Activated CD8-positive, alpha-beta memory T cell treated with anti-CD3 and anti-CD28 coated beads, Interleukin-2, amount 10 ng/mL, durations not matched to agents 7 days and 5 days (primary cell): ENCODE results near the gene MBIP. TPM values are rescaled to one million over a fixed set of nuclear protein-coding genes. Genes with fewer than 3 reads are reported as not detected.
"Not testable (repeated sequence)": the region's sequence is repeated elsewhere in the genome, so short reads cannot be mapped to it uniquely, and the experiment has no call there.

ENCODE experiments used
- ATAC-seq: fragments of 150-1000 bp; cut with Tn5 transposase; one replicate; pipeline ENCODE4 v1.10.0; 2021; ENCODE audit warnings: moderate library complexity
- CTCF ChIA-PET: fragments of 350-600 bp; sonication (Branson Sonifier 250); formaldehyde crosslinking; loops from one replicate; lab custom pipeline; 2021; ENCODE audit warnings: antibody characterized with exemption; lab: Charles Lee
- DNase-seq: peaks from one replicate; pipeline ENCODE4 v3.0.0-alpha.2; 2020
- H3K27ac Mint-ChIP-seq: one replicate; pipeline ENCODE4 v1.8.0; 2021; ENCODE audit warnings: mild to moderate bottlenecking, mixed read lengths
- H3K27me3 Mint-ChIP-seq: one replicate; pipeline ENCODE4 v1.8.0; 2021; ENCODE audit warnings: mixed read lengths
- H3K36me3 Mint-ChIP-seq: one replicate; pipeline ENCODE4 v1.8.0; 2021; ENCODE audit warnings: mild to moderate bottlenecking, mixed read lengths
- H3K4me1 Mint-ChIP-seq: one replicate; pipeline ENCODE4 v1.8.0; 2021; ENCODE audit warnings: mixed read lengths
- H3K4me3 Mint-ChIP-seq: one replicate; pipeline ENCODE4 v1.8.0; 2021; ENCODE audit warnings: mild to moderate bottlenecking, moderate library complexity, mixed read lengths
- H3K9me3 Mint-ChIP-seq: one replicate; pipeline ENCODE4 v1.8.0; 2022; ENCODE audit warnings: low read depth, mixed read lengths
- total RNA-seq, 2 experiments: library from RNA; stranded (reverse); gene quantifications; one replicate each; pipeline ENCODE4 v1.2.3, GENCODE V29; 2021

The MBIP gene
- total RNA-seq, 2 experiments from 2014 or later, result 21.0 to 21.3 TPM

- H3K4me1 Mint-ChIP-seq, H3K4me3 Mint-ChIP-seq, ATAC-seq, H3K36me3 Mint-ChIP-seq, DNase-seq, H3K9me3 Mint-ChIP-seq, H3K27ac Mint-ChIP-seq: not testable (repeated sequence)
- CTCF ChIA-PET, result interaction anchor here (1.2 kb wide), 1 partner anchor 11 kb away, joined by 3 read pairs; no protein-coding TSS in a partner anchor
- peaks cover 46% of the 10 kb centered on the region for H3K27me3 Mint-ChIP-seq
Measured at GRCh38 chr14:36327573-36327972, 7.1 kb upstream of the MBIP start.

- peaks cover 48% of the 10 kb centered on the region for H3K27me3 Mint-ChIP-seq
- CTCF ChIA-PET, result no interaction called here
- DNase-seq (no peak), ATAC-seq (no peak)
- H3K27ac Mint-ChIP-seq, result no peak overlapping the region
- H3K36me3 Mint-ChIP-seq, result no peaks in the 10 kb centered on the region
- H3K9me3 Mint-ChIP-seq, result no peaks in the 10 kb centered on the region
- H3K4me3 Mint-ChIP-seq, result no peak overlapping the region
- H3K4me1 Mint-ChIP-seq, result peaks cover under 1% of the 10 kb centered on the region
Measured at GRCh38 chr14:36325853-36326252, 5.4 kb upstream of the MBIP start.

GRCh38 chr14:36324897-36325296 is 4.5 kb upstream of the MBIP start:
- CTCF ChIA-PET, result no interaction called here
- DNase-seq (no peak), ATAC-seq (no peak)
- Mint-ChIP-seq H3K4me1 (peaks cover 5% of the 10 kb centered on the region), H3K36me3 (peaks cover 3% of the 10 kb centered on the region), H3K27me3 (peaks cover 48% of the 10 kb centered on the region), H3K4me3 (no peak overlapping the region), H3K9me3 (no peaks in the 10 kb centered on the region), H3K27ac (no peak overlapping the region)

GRCh38 chr14:36320897-36321381 is 502 bp upstream of the MBIP start:
- H3K9me3 Mint-ChIP-seq, result no peaks in the 10 kb centered on the region
- ATAC-seq (no peak), DNase-seq (no peak)
- peaks cover 5% of the 10 kb centered on the region for H3K36me3 Mint-ChIP-seq
- H3K4me3 Mint-ChIP-seq, result peak overlapping the region; percentile 86
- peak overlapping the region; percentile 94 for H3K27ac Mint-ChIP-seq
- CTCF ChIA-PET, result interaction anchor here (1.4 kb wide), 1 partner anchor 251 kb away, joined by 8 read pairs; no protein-coding TSS in a partner anchor
- peaks cover 23% of the 10 kb centered on the region for H3K4me1 Mint-ChIP-seq
- peaks cover 30% of the 10 kb centered on the region for H3K27me3 Mint-ChIP-seq

GRCh38 chr14:36319899-36320199 is 588 bp downstream of the MBIP start:
- H3K36me3 Mint-ChIP-seq, result peaks cover 6% of the 10 kb centered on the region
- peak overlapping the region; percentile 94 for H3K27ac Mint-ChIP-seq
- H3K4me3 Mint-ChIP-seq, result peak overlapping the region; percentile 86
- H3K9me3 Mint-ChIP-seq, result no peaks in the 10 kb centered on the region
- peaks cover 24% of the 10 kb centered on the region for H3K27me3 Mint-ChIP-seq
- ATAC-seq (no peak), DNase-seq (no peak)
- H3K4me1 Mint-ChIP-seq, result peaks cover 31% of the 10 kb centered on the region
- CTCF ChIA-PET, result interaction anchor here (1.4 kb wide), 1 partner anchor 250 kb away, joined by 8 read pairs; no protein-coding TSS in a partner anchor

GRCh38 chr14:36317650-36318049 is 2.8 kb downstream of the MBIP start:
- H3K9me3 Mint-ChIP-seq, result no peaks in the 10 kb centered on the region
- DNase-seq (no peak), ATAC-seq (no peak)
- peaks cover 31% of the 10 kb centered on the region for H3K4me1 Mint-ChIP-seq
- H3K36me3 Mint-ChIP-seq, result peaks cover 14% of the 10 kb centered on the region
- CTCF ChIA-PET, result no interaction called here
- H3K27me3 Mint-ChIP-seq, result peaks cover 10% of the 10 kb centered on the region
- H3K27ac Mint-ChIP-seq, result no peak overlapping the region
- H3K4me3 Mint-ChIP-seq, result no peak overlapping the region

- Mint-ChIP-seq H3K9me3 (no peaks in the 10 kb centered on the region), H3K27me3 (peaks cover 3% of the 10 kb centered on the region), H3K36me3 (peaks cover 18% of the 10 kb centered on the region), H3K4me1 (peaks cover 31% of the 10 kb centered on the region), H3K27ac (no peak overlapping the region), H3K4me3 (no peak overlapping the region)
- CTCF ChIA-PET, result interaction anchor here (1.0 kb wide), 1 partner anchor 11 kb away, joined by 3 read pairs; no protein-coding TSS in a partner anchor
- DNase-seq (no peak), ATAC-seq (no peak)
Measured at GRCh38 chr14:36316131-36316530, 4.3 kb downstream of the MBIP start.

GRCh38 chr14:36315159-36315853 is 5.1 kb downstream of the MBIP start:
- peaks cover 23% of the 10 kb centered on the region for H3K36me3 Mint-ChIP-seq

GRCh38 chr14:36313898-36314297 is 6.5 kb downstream of the MBIP start:
- Mint-ChIP-seq H3K9me3 (no peaks in the 10 kb centered on the region), H3K27ac (no peak overlapping the region), H3K36me3 (peaks cover 34% of the 10 kb centered on the region), H3K4me1 (peaks cover 20% of the 10 kb centered on the region), H3K27me3 (no peaks in the 10 kb centered on the region), H3K4me3 (no peak overlapping the region)
- CTCF ChIA-PET, result interaction anchor here (0.6 kb wide), 1 partner anchor 72 kb away, joined by 3 read pairs; no protein-coding TSS in a partner anchor
- ATAC-seq (no peak), DNase-seq (no peak)

More at GRCh38 chr14:36315159-36315853, 5.1 kb downstream of the MBIP start:
- peak; percentile 41 for DNase-seq
- ATAC-seq, result no peak
- H3K27ac Mint-ChIP-seq, result no peak overlapping the region
- H3K4me3 Mint-ChIP-seq, result no peak overlapping the region
- no peaks in the 10 kb centered on the region for H3K27me3 Mint-ChIP-seq
- no peaks in the 10 kb centered on the region for H3K9me3 Mint-ChIP-seq
- H3K4me1 Mint-ChIP-seq, result peaks cover 27% of the 10 kb centered on the region
- CTCF ChIA-PET, result no interaction called here

- DNase-seq (no peak), ATAC-seq (no peak)
- CTCF ChIA-PET, result interaction anchor here (0.7 kb wide), 1 partner anchor 231 kb away, joined by 3 read pairs; no protein-coding TSS in a partner anchor
- Mint-ChIP-seq H3K9me3 (no peaks in the 10 kb centered on the region), H3K4me3 (no peak overlapping the region), H3K36me3 (peaks cover 38% of the 10 kb centered on the region), H3K4me1 (peaks cover 17% of the 10 kb centered on the region), H3K27me3 (no peaks in the 10 kb centered on the region), H3K27ac (no peak overlapping the region)
Measured at GRCh38 chr14:36313206-36313605, 7.2 kb downstream of the MBIP start.

GRCh38 chr14:36306836-36307235 is 13.6 kb downstream of the MBIP start:
- no peaks in the 10 kb centered on the region for H3K27me3 Mint-ChIP-seq
- no peak overlapping the region for H3K4me3 Mint-ChIP-seq
- no peak for DNase-seq
- CTCF ChIA-PET, result no interaction called here
- H3K9me3 Mint-ChIP-seq, result no peaks in the 10 kb centered on the region
- no peaks in the 10 kb centered on the region for H3K4me1 Mint-ChIP-seq
- H3K36me3 Mint-ChIP-seq, result peaks cover 52% of the 10 kb centered on the region
- no peak overlapping the region for H3K27ac Mint-ChIP-seq
- ATAC-seq, result no peak

- no peak overlapping the region for H3K27ac Mint-ChIP-seq
- no peaks in the 10 kb centered on the region for H3K27me3 Mint-ChIP-seq
- H3K9me3 Mint-ChIP-seq, result no peaks in the 10 kb centered on the region
Measured at GRCh38 chr14:36304895-36305294, 15.5 kb downstream of the MBIP start.

GRCh38 chr14:36303960-36304359 is 16.5 kb downstream of the MBIP start:
- no peak overlapping the region for H3K27ac Mint-ChIP-seq
- no peaks in the 10 kb centered on the region for H3K27me3 Mint-ChIP-seq
- H3K36me3 Mint-ChIP-seq, result peaks cover 34% of the 10 kb centered on the region

More at GRCh38 chr14:36304895-36305294, 15.5 kb downstream of the MBIP start:
- no peak for ATAC-seq
- Mint-ChIP-seq H3K4me1 (no peaks in the 10 kb centered on the region), H3K4me3 (no peak overlapping the region), H3K36me3 (peaks cover 39% of the 10 kb centered on the region)
- CTCF ChIA-PET, result no interaction called here
- no peak for DNase-seq

GRCh38 chr14:36302823-36303222 is 17.6 kb downstream of the MBIP start:
- Mint-ChIP-seq H3K9me3 (no peaks in the 10 kb centered on the region), H3K4me1 (no peaks in the 10 kb centered on the region), H3K27me3 (no peaks in the 10 kb centered on the region), H3K27ac (no peak overlapping the region), H3K36me3 (peaks cover 39% of the 10 kb centered on the region), H3K4me3 (no peak overlapping the region)
- ATAC-seq (no peak), DNase-seq (no peak)
- CTCF ChIA-PET, result no interaction called here

More at GRCh38 chr14:36303960-36304359, 16.5 kb downstream of the MBIP start:
- ATAC-seq (no peak), DNase-seq (no peak)
- CTCF ChIA-PET, result no interaction called here
- Mint-ChIP-seq H3K4me3 (no peak overlapping the region), H3K4me1 (no peaks in the 10 kb centered on the region), H3K9me3 (no peaks in the 10 kb centered on the region)
